HG03095 (cell line): Measurements from ENCODE around the gene CPSF3.
"Not testable (repeated sequence)": the region's sequence is repeated elsewhere in the genome, so short reads cannot be mapped to it uniquely, and the experiment has no call there.

ENCODE experiments used
- ATAC-seq: cut with Tn5 transposase; IDR thresholded peaks from one replicate; pipeline ENCODE4 v1.9.1; 2021; ENCODE audit warnings: moderate library complexity; ENCODE audit not compliant: unreplicated experiment

Gene CPSF3

GRCh38 chr2:9498210-9498609, 74.8 kb downstream of the CPSF3 start:
- no peak for ATAC-seq

GRCh38 chr2:9508931-9509330, 85.5 kb downstream of the CPSF3 start:
- no peak for ATAC-seq

- not testable (repeated sequence) for ATAC-seq
Observed at GRCh38 chr2:9513946-9514345, 90.5 kb downstream of the CPSF3 start.

- no peak for ATAC-seq
Observed at GRCh38 chr2:9517118-9517782, 93.8 kb downstream of the CPSF3 start.

- ATAC-seq = no peak
Observed at GRCh38 chr2:9518163-9518562, 94.7 kb downstream of the CPSF3 start.

- no peak for ATAC-seq
Observed at GRCh38 chr2:9518780-9519179, 95.3 kb downstream of the CPSF3 start.

GRCh38 chr2:9519250-9519649, 95.8 kb downstream of the CPSF3 start:
- ATAC-seq = no peak
